Spleen (tissue), 7 donors: Measurements from ENCODE around the gene OXNAD1.

Experiments used
- CTCF ChIP-seq, 11 experiments: fragments of 200-600 bp in 7 of 11; fragments of 450-650 bp in 4 of 11; sonication (generic) in 4 of 11; IDR thresholded peaks in 8 of 11; conservative IDR thresholded peaks in 3 of 11; 1 replicate in 7 of 11; 2 replicates in 4 of 11; pipeline versions ENCODE4 v1.4.0 to v1.8.0; 2016 to 2021; ENCODE audit warnings: antibody characterized with exemption in 11 of 11, inconsistent platforms in 4 of 11, mild to moderate bottlenecking in 1 of 11
- POLR2A ChIP-seq, 3 donors: fragments of 450-650 bp; IDR thresholded peaks; one replicate each; pipeline ENCODE4 v1.5.1; 2017; ENCODE audit warnings: antibody characterized with exemption in 3 of 3, mild to moderate bottlenecking in 1 of 3
- POLR2AphosphoS5 ChIP-seq, 3 donors: sonication (generic); formaldehyde crosslinking; IDR thresholded peaks; one replicate each; pipeline ENCODE4 v1.5.1; 2017; ENCODE audit warnings: antibody characterized with exemption in 3 of 3
- donor health status: DM: no; HTN: no; CAD: no; lungs with moderate emphysema.
- donor health status: DM: no; HTN: no; CAD: no.
- donor health status: DM: no; HTN: no; CAD: no.

GRCh38 chr3:16316847-16317560 is 52.0 kb downstream of the OXNAD1 start:
- TF ChIP-seq CTCF (IDR thresholded peaks at IDR 0.05 in 8 of 11, conservative IDR thresholded peaks at IDR 0.05 in 3 of 11) = no peak
- TF ChIP-seq POLR2A (IDR thresholded peaks at IDR 0.05) = no peak
- TF ChIP-seq POLR2AphosphoS5 (IDR thresholded peaks at IDR 0.05) = peak in 1 of 3 donors; percentile 16
